HG03196 (cell line): ENCODE measurements around the gene E2F4.

Experiments used
- ATAC-seq: cut with Tn5 transposase; IDR thresholded peaks from one replicate; pipeline ENCODE4 v1.9.1; 2021; ENCODE audit not compliant: unreplicated experiment

E2F4 gene, protein sequence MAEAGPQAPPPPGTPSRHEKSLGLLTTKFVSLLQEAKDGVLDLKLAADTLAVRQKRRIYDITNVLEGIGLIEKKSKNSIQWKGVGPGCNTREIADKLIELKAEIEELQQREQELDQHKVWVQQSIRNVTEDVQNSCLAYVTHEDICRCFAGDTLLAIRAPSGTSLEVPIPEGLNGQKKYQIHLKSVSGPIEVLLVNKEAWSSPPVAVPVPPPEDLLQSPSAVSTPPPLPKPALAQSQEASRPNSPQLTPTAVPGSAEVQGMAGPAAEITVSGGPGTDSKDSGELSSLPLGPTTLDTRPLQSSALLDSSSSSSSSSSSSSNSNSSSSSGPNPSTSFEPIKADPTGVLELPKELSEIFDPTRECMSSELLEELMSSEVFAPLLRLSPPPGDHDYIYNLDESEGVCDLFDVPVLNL

DNA sequence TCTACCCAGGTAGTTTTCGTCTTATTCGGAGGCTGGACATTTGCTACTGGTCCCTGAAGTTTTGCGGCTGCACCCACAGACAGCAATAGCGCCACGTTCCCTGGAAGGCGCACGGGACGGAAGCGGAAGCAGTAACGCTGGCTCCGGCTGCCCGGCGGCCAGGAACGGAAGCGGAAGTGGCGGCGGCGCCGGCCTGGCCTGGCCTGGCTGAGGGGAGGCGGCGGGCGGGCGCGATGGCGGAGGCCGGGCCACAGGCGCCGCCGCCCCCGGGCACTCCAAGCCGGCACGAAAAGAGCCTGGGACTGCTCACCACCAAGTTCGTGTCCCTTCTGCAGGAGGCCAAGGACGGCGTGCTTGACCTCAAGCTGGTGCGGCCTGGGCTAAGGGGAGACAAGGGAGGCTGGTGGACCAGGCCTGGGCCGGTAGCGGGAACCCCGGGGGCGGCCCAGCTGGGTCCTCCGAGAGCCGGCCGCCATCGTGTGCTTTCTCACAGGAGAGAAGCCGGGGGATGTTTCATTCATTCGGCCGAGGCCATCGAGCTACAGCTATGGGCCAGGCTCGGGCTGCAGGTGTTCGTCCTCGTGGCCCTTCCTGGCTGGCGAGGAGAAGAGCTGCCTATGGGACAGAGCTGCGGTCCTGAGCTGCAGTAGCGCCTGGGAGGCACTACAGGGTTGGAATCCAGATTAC, at the start of gene E2F4:
Gene E2F4, plus strand, starts transcription at position 161 of the 687 bp plus-strand sequence. Its CDS starts 73 bp downstream, at position 234.
- peak; percentile 86 for ATAC-seq

DNA sequence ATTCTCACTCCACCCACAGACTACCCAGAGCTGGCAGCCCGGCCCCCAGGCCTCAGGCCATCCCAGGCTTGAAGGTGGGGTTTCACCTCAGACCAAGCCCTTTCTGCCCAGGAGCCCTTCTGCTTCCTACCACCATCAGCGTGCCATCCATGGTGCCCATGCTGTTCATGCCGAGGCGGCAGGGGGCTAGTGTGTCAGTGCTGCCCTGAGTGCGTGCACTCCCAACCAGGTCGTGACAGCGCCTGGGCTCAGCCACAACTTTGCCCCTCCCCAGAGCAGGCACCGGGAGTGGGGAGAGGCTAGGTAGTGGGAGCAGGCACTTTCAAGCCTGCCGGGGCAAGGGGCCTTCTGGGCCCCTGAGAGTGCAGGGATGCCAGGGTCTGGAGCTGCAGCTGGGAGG, 49.6 kb upstream of the E2F4 start:
- ATAC-seq: no peak

DNA sequence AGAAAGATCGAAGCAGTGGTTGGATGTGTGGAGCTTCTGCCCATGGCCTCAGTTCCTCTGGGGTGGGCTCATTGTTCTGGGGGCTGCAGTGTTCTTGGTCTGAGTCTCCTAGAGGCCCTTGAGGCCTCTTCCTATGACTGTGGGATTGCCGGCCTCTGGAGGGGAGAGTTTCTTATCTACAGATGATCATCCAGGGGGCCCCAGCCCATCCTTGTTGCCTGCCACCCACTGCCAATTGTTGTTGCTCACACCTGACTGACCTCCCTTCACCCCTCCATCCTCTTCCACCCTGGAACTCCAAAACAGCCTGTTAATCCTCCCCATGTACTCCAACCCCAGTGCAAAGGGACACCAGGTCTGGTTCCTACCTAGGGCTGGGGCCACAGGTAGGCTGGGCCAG, 47.0 kb upstream of the E2F4 start:
- ATAC-seq: no peak

DNA sequence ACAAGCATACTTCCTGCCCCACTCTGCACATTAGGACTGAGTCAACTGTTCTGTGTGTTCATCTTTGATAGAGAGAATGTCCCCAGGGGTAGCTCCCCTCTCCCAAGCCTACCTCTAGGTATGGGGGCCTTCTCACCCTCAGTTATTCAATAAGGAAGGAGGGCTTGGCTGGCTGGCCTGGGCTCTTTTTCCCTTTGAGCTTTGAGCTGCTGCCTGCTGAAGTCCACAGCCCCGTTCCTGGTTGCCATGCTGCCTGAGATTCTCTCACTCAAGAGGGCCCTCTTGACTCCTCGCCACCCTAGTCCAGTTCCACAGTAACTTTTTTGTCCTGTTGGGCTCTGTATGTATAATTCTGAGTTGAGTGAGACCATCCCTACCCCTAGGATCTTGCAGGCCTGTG, 46.2 kb upstream of the E2F4 start:
- no peak for ATAC-seq

DNA sequence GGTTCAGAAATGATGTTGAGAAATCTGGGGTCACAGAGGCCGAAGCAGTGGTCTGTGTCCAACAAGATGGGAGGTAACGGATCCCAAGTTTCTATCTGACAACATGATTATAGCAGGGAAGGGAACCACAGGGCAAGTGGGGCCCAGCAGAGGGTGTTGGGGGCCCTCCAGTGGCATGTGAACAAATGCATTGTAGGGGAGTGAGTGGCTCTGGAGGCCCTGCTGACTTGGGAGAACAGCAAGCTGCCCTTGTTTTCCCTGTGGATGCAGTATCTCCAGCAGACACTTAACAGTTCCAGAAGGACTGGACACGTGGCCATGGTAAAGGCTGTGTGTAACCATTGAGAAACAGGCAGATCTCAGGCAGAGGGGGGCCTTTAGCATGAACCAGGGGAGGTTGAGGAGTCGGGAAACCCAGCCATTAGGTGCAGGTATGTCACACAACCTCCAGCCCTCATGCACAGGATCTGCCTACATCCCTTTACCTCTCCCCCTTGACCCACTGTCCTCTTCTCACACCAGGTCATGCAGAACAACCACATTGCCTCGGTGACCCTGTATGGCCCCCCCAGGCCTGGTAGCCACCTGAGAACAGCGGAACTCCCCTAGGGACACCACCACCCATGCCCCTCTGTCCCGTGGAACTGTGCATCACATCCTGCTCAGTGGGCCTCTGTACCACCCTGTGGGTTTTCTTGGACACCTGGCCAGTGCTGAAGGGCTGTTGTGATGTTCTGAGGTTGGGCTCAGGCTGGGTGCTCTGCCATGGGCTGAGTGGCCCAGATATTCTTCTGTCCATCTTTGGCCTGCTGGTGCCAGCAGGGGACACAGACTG, 45.2 kb upstream of the E2F4 start:
- no peak for ATAC-seq

DNA sequence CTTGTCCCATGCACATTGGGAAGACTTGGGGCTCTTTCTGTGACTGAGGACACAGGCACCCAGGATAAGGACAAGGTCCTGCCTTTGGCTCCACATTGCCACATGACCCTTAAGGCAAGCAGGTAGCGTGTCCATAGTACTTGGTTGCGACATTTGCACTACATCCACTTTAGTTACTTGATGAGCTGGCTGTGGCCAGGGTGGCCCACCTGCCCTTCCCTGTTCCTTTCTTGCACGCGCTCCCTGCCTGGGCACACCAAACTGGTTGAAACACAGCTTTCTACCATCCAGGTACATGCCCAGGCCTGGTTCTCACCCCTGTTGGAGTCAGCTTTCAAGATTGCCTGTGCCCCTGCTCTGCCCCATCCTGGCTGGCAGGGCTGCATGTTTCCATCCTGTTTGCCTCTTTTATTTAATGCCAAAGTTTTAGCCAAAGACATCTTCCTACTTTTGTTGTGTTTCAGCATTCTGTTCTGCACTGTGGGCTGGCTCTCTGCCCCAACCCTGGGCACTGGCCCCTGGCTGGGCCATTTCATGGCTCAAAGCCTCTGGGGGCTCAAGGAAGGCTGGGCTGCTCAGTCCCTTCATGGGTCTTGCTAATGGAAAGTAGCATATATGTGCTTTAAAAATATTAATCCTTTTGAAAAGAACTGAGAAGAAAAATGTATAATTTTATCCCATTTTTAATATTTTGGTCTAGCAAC, 44.4 kb upstream of the E2F4 start:
- no peak for ATAC-seq

DNA sequence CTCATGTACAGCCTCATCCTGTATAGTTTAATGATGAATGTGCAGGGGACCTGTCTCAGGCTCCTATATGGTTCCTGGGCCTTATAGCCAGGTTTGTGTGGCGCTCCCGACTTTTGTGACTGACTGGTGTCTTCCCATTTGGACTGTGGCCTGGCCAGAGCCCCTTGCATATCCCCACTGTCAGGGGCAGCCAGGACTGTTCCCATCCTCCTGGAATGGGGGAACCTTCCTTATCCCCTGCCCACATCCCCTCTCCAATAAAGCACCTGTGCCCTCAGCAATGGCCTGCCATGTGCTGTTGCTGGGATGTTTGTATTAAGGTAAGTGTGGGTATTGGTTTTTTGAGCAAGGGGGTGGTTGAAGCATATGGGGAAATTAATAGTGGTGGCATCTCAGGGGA, 43.7 kb upstream of the E2F4 start:
- ATAC-seq: no peak

DNA sequence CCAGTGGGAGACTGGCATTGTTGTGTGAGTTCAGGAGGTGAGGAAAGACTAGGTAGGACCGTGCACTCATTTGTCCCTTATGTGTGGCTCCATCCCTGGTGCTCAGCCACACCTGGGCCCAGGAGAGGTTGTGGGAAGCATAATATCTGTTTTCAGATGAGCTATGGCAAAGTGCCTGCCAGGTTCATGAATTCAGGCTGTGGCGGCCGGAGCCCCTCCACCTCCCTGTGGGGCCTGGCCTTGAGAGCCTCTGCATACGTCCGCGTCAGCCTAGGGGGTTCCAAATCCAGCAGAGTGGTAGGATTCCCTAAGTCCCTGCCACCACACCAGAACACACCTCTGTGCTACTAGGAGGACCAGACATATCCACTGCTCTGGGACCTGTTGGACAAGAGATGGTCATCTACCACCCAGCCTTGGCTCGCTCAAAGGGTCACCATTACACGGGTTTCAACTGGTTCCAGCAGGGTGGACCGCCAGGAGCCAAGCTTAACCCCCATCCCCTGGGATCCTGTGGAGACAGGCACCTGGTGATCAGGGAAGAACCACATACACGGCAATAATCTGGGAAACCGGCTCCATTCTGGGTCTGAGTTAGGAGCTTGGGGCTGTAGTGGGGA, 43.2 kb upstream of the E2F4 start:
- ATAC-seq: no peak

DNA sequence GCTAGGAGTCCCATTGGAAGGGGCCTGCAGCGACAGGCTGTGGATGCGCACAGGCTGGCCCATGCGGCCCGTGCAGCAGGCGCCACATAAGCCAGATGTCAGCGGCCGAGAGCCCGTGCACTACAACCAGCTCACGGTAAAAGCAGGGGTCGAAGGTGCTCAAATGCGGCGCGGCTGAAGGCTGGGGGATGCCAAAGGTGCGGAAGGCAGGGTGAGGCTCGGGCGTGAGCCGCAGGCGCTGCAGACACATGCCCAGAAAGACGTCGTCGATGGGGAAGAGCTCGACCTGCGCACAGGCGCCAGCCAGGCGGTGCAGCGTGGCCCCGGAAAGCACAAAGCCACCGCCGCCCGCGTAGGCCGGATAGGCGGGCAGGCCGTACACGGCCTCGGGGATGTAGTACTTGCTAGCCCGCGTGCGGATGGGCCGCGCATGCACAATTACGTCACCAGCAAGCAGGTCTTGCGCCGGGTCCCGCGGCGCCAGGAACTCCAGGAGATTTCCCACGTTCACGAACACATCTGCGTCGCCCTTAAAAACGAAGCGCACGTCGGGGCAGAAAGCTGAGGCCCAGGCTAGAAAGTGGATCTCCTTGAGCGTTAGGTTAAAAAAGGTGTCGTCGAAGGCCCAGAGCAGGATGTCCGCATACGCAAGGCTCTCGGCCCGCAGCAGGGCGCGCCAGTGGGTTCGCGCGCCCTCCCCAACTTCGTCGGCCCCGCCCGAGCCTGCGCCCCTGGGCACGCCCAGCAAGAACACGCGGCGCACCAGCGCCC, 42.5 kb upstream of the E2F4 start:
- no peak for ATAC-seq

DNA sequence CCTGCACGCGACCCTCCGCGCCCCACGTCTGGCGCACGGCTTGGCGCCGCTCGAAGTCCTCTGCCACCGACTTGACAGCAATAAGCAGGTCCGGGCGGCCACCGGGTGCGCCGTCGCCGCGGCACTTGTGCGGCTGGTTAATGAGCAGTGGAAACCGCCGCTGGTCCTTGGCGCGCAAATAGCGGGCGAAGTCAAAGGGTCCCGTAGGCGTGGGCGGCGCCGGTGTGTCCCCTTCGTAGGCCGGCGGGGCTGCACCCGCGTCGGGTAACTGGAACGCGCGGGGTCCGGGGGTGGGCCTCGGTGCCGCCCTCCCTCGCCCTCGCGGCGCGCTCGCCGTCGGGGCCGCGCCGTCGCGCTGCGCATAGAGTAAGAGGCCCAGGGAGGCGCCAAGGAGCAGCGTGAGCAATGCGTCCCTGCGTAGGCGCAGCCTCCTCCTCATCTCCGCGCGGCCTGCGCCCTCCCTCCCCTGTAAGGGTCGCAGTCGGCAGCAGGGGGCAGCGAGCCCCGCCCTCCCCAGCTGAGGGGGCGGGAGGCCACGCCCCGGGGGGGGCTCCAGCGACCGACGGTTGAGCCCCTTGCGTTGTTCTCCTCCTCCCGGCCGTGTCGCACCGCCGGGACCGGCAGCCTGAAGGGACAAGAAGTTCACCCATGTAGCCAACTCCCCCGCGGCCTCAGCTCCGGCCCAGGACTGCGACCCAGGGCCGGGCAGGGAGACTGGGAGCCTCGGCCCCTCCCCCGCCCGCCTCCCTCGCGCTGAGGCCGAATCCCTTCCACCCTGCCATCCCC, 41.7 kb upstream of the E2F4 start:
- no peak for ATAC-seq

DNA sequence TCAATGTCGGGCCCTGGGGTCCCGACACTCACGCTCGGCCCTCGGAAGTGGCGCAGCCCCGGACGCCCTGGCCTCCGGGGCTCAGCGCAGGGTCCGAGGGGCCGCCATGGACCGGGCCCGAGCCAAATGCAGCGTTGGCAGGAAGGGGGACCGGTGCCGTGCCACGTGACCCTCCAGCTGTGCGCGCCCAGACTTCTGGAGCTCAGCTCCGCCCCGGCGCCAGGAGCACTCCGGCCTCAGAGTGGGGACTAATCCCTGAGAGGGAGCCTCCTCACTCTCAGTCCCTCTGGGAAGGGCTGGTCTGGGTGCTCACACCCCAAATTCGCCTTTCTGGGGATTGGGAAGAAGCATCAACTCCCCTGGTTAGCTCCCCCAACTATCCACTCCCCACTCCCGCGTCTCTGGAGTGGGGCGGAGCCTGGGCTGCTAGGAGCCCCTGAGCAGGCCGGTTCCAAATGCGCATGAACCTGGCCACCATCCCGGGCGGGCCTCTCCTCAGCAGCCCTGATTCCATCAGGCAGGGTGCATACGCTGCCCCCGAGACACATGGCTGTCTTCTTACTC, 41.0 kb upstream of the E2F4 start, which contains the start of gene B3GNT9:
Gene B3GNT9, minus strand, starts transcription at position 166 of the 564 bp plus-strand sequence. CDS start 513 bp downstream, outside the sequence.
- ATAC-seq: peak; percentile 40

DNA sequence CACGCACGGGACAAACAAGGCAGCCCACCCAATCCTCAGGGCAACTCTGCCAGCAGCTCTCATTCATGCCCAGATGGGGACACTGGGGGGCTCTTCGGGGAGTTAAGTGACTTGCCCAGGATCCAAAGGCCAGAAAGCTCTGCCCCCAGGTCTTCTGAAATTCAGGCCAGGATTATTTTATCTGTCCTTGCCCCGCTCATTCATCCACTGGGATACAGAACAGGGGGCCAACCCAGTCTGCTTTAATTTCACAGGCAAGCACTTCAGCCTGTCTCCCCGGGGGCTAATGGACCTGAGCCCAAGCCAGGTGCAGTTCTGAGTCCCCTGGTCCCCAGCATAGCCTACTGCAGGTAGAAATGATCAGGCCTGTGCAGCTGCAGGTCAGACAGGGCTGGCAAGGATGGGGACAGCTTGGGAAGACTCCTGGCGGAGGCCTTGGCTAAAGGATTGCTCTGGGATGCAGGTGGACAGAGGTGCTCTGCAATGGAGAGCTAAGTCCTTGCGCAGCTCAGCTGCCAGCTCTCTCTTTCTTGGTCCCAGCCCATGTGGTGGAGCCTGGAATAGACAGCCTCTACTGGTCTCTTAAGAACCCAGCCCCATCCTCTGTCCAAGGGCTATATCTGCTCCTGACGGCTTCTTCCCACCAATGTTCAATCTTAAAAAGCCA, 40.4 kb upstream of the E2F4 start:
- ATAC-seq: no peak

DNA sequence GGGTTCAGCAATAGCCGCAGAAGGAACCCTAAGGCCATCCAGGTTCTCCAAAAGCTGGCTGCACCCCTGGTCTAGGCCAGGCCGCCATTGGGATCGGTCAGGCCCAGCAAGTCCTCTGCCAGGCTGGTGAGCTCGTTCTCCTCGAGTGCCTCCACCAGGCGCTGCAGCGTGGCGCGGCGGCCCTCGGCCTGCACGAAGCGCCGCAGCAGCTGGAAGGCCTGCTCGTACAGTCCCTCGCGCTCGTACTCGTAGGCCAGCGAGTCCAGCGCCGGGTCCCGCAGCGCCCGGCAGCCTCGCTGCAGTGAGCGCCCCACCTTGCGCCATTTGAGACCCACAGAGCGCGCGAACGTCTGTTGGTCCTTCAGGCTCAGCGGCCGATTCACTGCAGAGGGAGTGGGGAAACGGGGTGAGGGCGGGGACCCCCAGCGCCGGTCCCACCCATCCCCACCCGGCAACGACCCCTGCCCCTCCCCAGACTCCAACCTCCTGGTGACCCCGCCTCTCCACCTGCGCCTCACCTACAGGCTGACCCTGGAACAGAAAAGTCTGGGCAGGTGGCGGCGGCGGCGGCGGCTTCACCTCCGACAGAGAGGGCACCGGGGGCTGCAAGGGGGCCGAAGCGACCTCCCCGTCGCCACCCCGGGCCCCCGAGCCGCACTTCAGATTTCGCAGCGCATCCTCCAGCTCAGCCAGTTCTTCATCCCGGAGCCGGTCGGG, 37.2 kb upstream of the E2F4 start:
- no peak for ATAC-seq

DNA sequence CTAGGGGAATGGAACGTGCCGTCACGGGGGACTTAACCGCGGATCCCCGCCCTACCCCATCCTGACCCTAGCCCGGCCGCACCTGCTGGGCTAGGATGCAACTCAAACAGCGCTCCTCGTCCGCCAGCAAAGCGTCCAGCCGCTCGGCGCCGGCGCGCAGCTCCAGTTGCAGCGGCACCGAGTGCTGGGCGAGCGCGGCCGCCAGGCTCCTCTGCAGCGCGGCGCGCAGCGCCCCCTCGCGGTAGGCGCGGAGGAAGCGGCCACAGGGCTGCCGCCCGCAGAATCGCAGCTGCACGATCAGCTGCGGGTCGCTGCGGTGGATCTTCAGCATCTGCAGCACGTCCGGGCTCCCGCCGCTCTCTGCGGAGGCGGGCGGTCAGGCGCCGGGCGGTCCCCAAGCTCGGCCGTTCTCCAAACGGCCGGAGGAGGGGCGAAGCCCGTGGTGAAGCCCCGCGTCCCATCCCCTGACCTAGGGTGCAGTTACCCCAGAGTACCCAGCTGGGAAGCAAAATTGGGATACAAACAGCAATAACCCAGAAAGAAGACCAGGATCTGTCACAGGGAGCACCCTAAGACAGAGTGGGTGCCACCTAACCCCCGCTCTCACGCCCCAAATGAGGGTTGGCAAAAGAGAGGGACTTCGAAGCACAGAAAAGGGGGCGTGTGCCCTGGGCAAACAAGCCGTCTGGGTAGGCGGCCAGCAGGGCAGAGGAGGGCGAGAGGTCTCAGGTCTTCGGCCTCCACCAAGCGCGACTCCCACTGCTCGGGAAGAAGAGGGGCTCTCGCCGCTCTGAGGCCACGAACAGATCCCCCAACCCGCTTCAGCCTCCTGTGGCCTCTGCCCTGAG, 36.4 kb upstream of the E2F4 start:
- no peak for ATAC-seq

DNA sequence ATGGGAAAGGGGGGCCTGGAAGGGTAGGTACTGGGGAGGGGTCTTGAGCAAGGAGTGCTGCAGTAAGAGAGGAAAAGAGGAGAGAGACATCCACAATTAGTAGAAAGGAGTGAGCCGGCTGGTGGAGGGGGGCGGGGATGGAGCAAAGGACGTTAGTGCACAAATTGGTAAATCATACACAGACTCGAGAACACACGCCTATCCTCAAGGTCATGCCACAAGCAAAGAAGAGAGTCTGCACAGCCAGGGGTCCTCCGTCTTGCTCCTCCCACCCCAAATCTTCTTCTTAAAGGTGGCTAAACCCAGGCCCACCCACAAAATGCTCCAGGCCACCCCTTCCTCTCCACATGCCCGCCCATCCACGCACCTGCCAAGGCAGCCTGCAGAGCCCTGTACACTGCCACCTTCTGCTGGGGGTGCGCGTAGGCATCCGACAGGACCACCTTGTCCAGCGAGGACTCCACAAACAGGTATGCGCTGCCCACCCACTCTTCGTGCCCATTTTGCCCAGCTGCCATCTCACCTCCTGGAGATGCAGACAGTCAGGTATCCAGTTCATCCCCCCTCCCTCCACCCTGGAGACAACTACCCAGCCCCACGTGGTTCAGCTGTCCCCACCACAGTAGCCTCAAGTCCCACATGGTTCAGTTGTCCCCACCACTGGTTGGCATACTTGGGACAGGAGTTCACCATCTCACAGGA, 35.7 kb upstream of the E2F4 start:
- ATAC-seq: no peak
